Muscle layer of duodenum (tissue), 2 donors: ENCODE data around the gene LRIG1.
"Not testable (repeated sequence)": the region's sequence is repeated elsewhere in the genome, so short reads cannot be mapped to it uniquely, and the experiment has no call there.

ENCODE experiments used
- H3K27ac ChIP-seq: one replicate; pipeline ENCODE4 v1.7.0; 2013; ENCODE audit warnings: mild to moderate bottlenecking, low read length
- H3K27me3 ChIP-seq: one replicate; pipeline ENCODE4 v1.7.0; 2013; ENCODE audit warnings: low read depth, mild to moderate bottlenecking, control low read depth, low read length
- H3K36me3 ChIP-seq, 2 donors: one replicate each; pipeline ENCODE4 v1.7.0; 2013; ENCODE audit warnings: low read length in 2 of 2, control low read depth in 1 of 2, mild to moderate bottlenecking in 1 of 2; ENCODE audit not compliant: insufficient read depth in 2 of 2, control insufficient read depth in 1 of 2
- H3K4me1 ChIP-seq, 2 donors: one replicate each; pipeline ENCODE4 v1.7.0; 2013; ENCODE audit warnings: low read length in 2 of 2, mild to moderate bottlenecking in 2 of 2, control low read depth in 1 of 2, moderate library complexity in 1 of 2; ENCODE audit not compliant: insufficient read depth in 2 of 2, control insufficient read depth in 1 of 2
- H3K4me3 ChIP-seq, 2 donors: one replicate each; pipeline ENCODE4 v1.7.0; 2013; ENCODE audit warnings: low read length in 2 of 2, low read depth in 1 of 2, mild to moderate bottlenecking in 1 of 2
- H3K9me3 ChIP-seq, 2 donors: one replicate each; pipeline ENCODE4 v1.7.0; 2013; ENCODE audit warnings: low read length in 2 of 2, control low read depth in 1 of 2, mild to moderate bottlenecking in 1 of 2; ENCODE audit not compliant: control insufficient read depth in 1 of 2
- donor health status: healthy.

Gene LRIG1

GRCh38 chr3:66427951-66428474, 72.8 kb downstream of the LRIG1 start:
- H3K36me3 ChIP-seq: peaks cover 0 to 4% of the 10 kb centered on the region in 2 donors
- H3K27me3 ChIP-seq: no peaks in the 10 kb centered on the region
- H3K4me1 ChIP-seq: peaks cover 28 to 56% of the 10 kb centered on the region in 2 donors
- H3K9me3 ChIP-seq: no peaks in the 10 kb centered on the region
- H3K4me3 ChIP-seq: no peak overlapping the region
- peak overlapping the region; percentile 78 for H3K27ac ChIP-seq

- no peaks in the 10 kb centered on the region for H3K27me3 ChIP-seq
- H3K27ac ChIP-seq: no peak overlapping the region
- H3K4me3 ChIP-seq: no peak overlapping the region
- H3K4me1 ChIP-seq: peaks cover 28 to 50% of the 10 kb centered on the region in 2 donors
- no peaks in the 10 kb centered on the region for H3K9me3 ChIP-seq
- peaks cover 0 to 4% of the 10 kb centered on the region in 2 donors for H3K36me3 ChIP-seq
Observed at GRCh38 chr3:66427352-66427751, 73.5 kb downstream of the LRIG1 start.

DNA sequence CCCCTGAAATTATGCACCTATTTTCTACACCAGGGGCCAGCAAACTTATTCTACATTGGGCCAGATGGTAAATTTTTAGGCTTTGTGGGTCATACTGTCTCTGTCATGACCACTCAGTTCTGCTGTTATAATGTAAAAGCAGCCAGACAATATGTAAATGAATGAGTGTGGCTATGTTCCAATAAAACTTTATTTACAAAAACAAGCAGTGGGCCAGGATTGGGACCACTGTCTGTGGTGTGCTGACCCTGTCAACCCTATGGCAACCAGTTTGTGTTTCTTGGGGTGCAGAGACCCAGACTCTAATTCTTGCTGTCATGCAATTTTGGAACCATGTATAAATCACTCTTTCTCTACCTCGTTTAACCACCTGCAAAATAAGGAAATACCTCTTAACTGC, 74.7 kb downstream of the LRIG1 start:
- Histone ChIP-seq H3K4me1 (peaks cover 25 to 48% of the 10 kb centered on the region in 2 donors), H3K27me3 (no peaks in the 10 kb centered on the region), H3K36me3 (no peaks in the 10 kb centered on the region), H3K9me3 (no peaks in the 10 kb centered on the region), H3K27ac (no peak overlapping the region), H3K4me3 (no peak overlapping the region)

GRCh38 chr3:66425576-66426114, 75.2 kb downstream of the LRIG1 start:
- Histone ChIP-seq H3K27ac (peak overlapping the region; percentile 65), H3K4me3 (no peak overlapping the region), H3K36me3 (no peaks in the 10 kb centered on the region), H3K9me3 (no peaks in the 10 kb centered on the region), H3K27me3 (no peaks in the 10 kb centered on the region), H3K4me1 (peaks cover 25 to 48% of the 10 kb centered on the region in 2 donors)

DNA sequence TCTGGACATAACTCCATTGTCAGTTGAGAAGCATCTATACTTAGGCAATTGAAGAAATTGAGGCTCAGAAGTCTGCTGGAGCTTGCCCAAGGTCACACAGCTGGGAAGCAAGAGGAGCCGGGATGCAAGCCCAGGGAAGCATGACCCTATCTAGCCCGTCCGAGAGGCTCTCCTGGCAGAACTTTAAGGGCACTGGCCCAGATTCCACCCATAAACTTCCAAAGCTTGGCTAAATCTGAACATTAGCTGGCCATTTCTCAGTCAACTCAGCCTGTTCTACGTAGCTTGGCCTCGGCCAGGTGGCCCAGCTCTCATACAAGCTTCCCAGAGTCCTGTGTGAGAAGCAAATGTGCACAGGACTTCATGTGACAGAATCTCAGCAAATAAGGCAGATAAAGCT, 75.8 kb downstream of the LRIG1 start:
- Histone ChIP-seq H3K4me3 (no peak overlapping the region), H3K9me3 (no peaks in the 10 kb centered on the region), H3K36me3 (no peaks in the 10 kb centered on the region), H3K27me3 (no peaks in the 10 kb centered on the region), H3K4me1 (peaks cover 25 to 48% of the 10 kb centered on the region in 2 donors), H3K27ac (peak overlapping the region; percentile 65)

DNA sequence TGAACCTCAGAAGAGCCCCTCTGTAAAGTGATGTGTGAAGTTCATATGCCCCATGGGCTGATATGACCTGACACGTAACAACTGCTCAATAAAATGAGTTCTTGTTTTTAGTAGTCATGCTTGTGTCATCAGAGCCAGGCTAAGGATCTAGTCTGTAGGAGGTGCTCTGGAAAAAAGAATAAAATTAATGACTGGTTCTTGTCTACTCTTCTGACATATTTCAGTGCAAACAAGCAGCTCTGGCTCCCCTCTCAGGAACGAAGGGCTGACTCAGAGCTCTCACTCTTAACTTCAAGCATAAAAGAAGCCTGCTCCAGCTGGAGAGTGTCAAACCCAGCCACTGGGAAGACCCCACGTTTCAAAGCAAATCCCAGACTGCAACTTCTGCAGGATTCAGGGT, 77.0 kb downstream of the LRIG1 start:
- peaks cover 22 to 47% of the 10 kb centered on the region in 2 donors for H3K4me1 ChIP-seq
- H3K4me3 ChIP-seq: peak overlapping the region in 1 of 2 donors; percentile 6
- H3K27ac ChIP-seq: peak overlapping the region; percentile 65

DNA sequence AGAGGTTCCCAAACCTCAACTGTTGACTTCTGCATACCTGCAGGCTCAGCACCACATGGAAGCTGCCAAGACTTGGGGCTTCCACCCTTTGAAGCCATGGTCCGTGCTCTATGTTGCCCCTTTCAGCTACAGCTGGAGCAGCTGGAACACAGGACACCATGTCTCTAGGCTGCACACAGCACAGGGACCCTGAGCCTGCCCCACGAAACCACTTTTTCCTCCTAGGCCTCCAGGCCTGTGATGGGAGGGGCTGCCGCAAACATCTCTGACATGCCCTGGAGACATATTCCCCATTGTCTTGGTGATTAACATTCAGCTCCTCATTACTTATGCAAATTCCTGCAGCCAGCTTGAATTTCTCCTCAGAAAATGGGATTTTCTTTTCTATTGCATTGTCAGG, 78.9 kb downstream of the LRIG1 start:
- H3K27me3 ChIP-seq, H3K4me3 ChIP-seq, H3K9me3 ChIP-seq, H3K27ac ChIP-seq, H3K36me3 ChIP-seq: not testable (repeated sequence)
- H3K4me1 ChIP-seq: peaks cover 14 to 46% of the 10 kb centered on the region in 2 donors

More for the DNA sequence above, 77.0 kb downstream of the LRIG1 start:
- H3K36me3 ChIP-seq: no peaks in the 10 kb centered on the region
- H3K27me3 ChIP-seq: no peaks in the 10 kb centered on the region
- H3K9me3 ChIP-seq: no peaks in the 10 kb centered on the region

DNA sequence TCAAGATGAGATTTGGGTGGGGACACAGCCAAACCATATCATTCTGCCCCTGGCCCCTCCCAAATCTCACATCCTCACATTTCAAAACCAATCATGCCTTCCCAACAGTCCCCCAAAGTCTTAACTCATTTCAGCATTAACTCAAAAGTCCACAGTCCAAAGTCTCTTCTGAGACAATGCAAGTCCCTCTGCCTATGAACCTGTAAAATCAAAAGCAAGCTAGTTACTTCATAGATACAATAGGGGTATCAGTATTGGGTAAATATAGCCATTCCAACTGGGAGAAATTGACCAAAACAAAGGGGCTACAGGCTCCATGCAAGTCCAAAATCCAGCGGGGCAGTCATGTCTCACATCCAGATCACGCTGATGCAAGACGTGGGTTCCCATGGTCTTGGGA, 79.7 kb downstream of the LRIG1 start:
- peaks cover 14 to 50% of the 10 kb centered on the region in 2 donors for H3K4me1 ChIP-seq
- H3K36me3 ChIP-seq, H3K27ac ChIP-seq: not testable (repeated sequence)

DNA sequence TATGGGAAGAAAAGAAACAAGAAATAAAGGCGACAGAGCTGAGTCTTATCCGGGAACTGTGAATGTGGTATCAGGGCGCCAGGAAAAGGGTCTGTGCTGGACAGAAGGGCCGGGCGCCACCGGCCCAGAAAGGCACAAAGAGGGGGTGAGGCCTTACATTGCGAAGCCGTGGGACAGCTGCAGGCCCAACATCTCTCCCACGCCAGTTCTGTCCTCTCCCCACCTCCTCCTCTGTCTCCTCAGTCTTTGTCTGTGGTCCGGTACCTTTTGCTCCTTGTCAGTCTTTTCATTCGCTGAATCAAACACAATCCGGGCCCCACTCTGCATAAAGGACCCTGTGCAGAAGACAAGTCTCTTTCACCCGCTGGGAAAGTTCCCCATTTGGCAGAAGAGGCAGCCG, 81.8 kb downstream of the LRIG1 start:
- Histone ChIP-seq H3K4me1 (peaks cover 3 to 49% of the 10 kb centered on the region in 2 donors), H3K4me3 (peak overlapping the region in 1 of 2 donors; percentile 12), H3K36me3 (peaks cover 5 to 7% of the 10 kb centered on the region in 2 donors), H3K27me3 (no peaks in the 10 kb centered on the region), H3K9me3 (no peaks in the 10 kb centered on the region), H3K27ac (peak overlapping the region; percentile 51)

More for the DNA sequence above, 79.7 kb downstream of the LRIG1 start:
- H3K27me3 ChIP-seq, H3K9me3 ChIP-seq, H3K4me3 ChIP-seq: not testable (repeated sequence)

DNA sequence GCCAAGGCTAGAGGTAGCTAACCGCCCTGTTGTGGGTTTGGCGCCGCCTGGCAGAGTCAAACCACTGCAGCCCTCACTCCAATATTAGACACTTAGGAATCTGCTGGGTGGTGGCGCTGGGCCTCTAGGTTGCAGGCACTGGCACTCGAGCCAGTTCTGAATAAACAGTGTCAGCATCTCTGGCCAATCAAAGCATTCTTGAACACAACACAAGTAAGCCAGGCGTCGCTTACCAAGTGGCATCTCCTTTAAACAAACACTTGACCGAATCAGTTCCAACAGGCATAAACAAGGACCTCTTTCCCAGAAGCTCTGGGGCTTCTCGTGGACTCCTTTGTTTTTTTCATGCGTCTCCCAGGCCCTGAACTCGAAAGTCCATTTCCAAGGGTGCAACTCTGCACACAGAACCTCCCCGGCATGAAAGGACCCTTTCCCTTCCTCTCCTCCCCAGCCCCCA, 82.3 kb downstream of the LRIG1 start:
- Histone ChIP-seq H3K27ac (peak overlapping the region; percentile 51), H3K36me3 (peaks cover 8 to 9% of the 10 kb centered on the region in 2 donors), H3K27me3 (no peaks in the 10 kb centered on the region), H3K4me1 (peaks cover 0 to 49% of the 10 kb centered on the region in 2 donors), H3K4me3 (no peak overlapping the region), H3K9me3 (no peaks in the 10 kb centered on the region)

- Histone ChIP-seq H3K27me3 (no peaks in the 10 kb centered on the region), H3K9me3 (no peaks in the 10 kb centered on the region), H3K36me3 (peaks cover 23 to 25% of the 10 kb centered on the region in 2 donors), H3K4me3 (peak overlapping the region in 1 of 2 donors; percentile 22), H3K4me1 (peaks cover 0 to 60% of the 10 kb centered on the region in 2 donors), H3K27ac (peak overlapping the region; percentile 14)
Observed at GRCh38 chr3:66416556-66417304, 84.1 kb downstream of the LRIG1 start.
